ENCODE data around the gene SLC38A1.

SLC38A1 gene

GRCh38 chr12:46230983-46231382 lies 37.9 kb downstream of the SLC38A1 start:
- no peak for DNase-seq (ENCODE audit: low read depth)

- DNase-seq (ENCODE audit: low read depth), result no peak
Observed at GRCh38 chr12:46230306-46230705, 38.5 kb downstream of the SLC38A1 start.

- no peak for DNase-seq (ENCODE audit: low read depth)
Observed at GRCh38 chr12:46227616-46228015, 41.2 kb downstream of the SLC38A1 start.

GRCh38 chr12:46224386-46224785 lies 44.5 kb downstream of the SLC38A1 start:
- no peak for DNase-seq (ENCODE audit: low read depth)

- no peak for DNase-seq (ENCODE audit: low read depth)
Observed at GRCh38 chr12:46223047-46223446, 45.8 kb downstream of the SLC38A1 start.

GRCh38 chr12:46222636-46223035 lies 46.2 kb downstream of the SLC38A1 start:
- no peak for DNase-seq (ENCODE audit: low read depth)

- peak; percentile 54 for DNase-seq (ENCODE audit: low read depth)
Observed at GRCh38 chr12:46221255-46222128, 47.4 kb downstream of the SLC38A1 start.

GRCh38 chr12:46219877-46220655 lies 48.8 kb downstream of the SLC38A1 start:
- DNase-seq (ENCODE audit: low read depth), result peak; percentile 90

- DNase-seq (ENCODE audit: low read depth), result no peak
Observed at GRCh38 chr12:46219132-46219876, 49.5 kb downstream of the SLC38A1 start.

GRCh38 chr12:46218322-46219095 lies 50.3 kb downstream of the SLC38A1 start:
- no peak for DNase-seq (ENCODE audit: low read depth)

DNA sequence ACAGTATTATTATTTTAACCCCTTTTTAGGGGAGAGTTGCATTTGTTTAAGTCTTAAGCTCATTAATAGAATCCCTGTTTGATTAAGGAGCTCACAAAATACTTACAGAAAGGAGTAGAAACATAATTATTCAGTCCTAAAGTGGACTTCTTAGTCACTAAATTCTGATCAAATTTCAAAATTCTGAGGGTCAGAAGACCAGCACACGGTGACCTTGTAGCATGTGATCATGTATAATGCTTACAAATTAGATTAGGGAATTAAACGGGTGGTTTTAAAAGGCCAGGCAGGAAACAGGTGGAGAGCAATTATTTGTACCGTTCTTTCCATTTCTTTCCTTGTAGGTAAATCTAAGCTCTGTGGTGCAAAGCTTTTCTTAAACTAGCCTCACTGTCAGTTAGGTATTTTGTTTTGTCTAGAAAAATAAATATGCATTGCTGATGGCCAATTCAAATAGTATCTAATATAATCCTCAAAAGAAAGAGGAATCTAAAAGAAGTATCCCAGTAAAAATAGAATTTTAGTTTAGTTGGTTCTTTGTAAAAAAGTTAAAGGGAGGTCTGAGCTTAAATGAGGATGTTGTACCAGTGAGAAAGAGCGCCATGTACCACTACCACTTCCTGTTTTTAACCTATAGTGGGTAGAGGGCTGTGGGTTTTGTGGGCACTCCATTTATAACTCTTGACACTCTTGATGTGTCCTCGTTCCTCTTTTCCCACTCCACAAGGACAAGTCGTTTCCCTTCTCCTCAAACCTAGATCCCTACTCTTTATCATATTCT lies 51.1 kb downstream of the SLC38A1 start:
- DNase-seq (ENCODE audit: low read depth), result no peak

- no peak for DNase-seq (ENCODE audit: low read depth)
Observed at GRCh38 chr12:46214668-46215436, 54.0 kb downstream of the SLC38A1 start.

GRCh38 chr12:46212108-46212982 lies 56.5 kb downstream of the SLC38A1 start:
- DNase-seq (ENCODE audit: low read depth), result no peak

DNA sequence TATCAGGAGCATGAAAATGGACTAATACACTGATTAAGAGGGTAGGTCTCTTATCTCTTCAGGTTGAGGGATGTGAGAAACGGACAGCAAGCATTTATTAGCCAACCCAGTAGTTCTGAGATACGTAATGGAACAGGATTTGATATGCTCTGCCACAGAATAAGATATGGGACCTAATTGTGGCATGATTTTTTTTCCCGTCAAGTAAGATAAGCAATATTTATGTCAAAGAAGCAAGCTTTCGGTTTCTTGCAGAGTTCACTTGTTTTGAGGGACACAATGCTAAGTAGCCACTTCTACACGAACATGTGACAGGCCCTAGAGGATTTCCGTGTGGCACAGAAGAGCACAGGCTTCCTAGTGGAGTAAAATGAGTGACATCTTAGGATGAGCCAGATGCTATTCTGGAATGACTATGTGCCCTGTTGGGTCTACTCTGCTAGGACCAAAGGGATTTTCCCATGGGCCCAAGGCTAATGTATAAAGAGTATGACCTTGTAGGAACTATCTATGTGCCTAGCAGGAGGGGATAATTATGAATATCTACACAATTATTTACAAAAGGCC lies 57.9 kb downstream of the SLC38A1 start:
- DNase-seq (ENCODE audit: low read depth), result no peak

DNA sequence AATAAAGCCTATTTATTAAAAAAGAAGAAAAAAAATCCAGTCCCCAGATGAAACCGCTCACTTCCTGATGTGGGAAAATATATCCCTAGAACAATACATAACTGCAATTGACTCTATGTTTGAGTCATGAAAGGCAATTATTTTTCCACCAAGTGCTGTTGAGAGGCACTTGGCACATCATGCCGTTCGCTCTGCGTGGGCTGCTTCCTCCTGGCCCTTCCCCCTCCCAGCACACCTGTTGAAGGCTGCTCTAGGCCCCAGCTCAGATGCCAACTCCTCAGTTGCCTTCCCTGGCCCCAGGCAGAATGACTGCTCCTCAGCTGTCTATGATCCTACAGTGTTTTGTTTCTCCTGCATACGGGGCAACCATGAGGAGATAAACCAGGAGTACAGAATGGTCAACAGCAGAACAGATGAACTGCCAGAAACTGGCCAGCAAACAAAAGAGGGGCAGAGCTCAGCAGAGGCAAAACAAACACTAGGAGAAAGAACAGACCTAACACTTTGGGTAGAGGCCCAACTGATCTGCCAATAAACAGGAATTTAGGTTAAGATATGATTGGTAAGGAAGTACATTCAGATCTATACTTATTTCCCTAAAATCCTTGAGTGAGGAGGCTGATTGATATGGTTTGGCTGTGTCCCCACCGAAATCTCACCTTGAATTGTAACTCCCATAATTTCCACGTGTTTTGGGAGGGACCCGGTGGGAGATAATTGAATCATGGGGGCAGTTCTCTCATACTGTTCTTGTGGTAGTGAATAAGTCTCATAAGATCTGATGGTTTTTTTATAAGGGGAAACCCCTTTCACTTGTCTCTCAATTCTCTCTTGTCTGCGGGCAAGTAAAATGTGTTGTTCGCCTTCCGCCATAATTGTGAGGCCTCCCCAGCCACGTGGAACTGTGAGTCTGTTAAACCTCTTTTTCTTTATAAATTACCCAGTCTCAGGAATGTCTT lies 58.6 kb downstream of the SLC38A1 start:
- no peak for DNase-seq (ENCODE audit: low read depth)

- no peak for DNase-seq (ENCODE audit: low read depth)
Observed at GRCh38 chr12:46209170-46209569, 59.7 kb downstream of the SLC38A1 start.

GRCh38 chr12:46208370-46208769 lies 60.5 kb downstream of the SLC38A1 start:
- no peak for DNase-seq (ENCODE audit: low read depth)

- no peak for DNase-seq (ENCODE audit: low read depth)
Observed at GRCh38 chr12:46207644-46208043, 61.2 kb downstream of the SLC38A1 start.
